IMR-90 (cell line): Measurements from ENCODE around the gene PRRT2. TPM values are rescaled to one million over a fixed set of nuclear protein-coding genes. Genes with fewer than 3 reads are reported as not detected.

Source experiments
- ATAC-seq: fragments of 200-7000 bp; cut with Tn5 transposase; 2 replicates; pipeline ENCODE4 v1.9.1; 2020; ENCODE audit warnings: low read depth, mild to moderate bottlenecking, moderate library complexity
- BruUV-seq: library from RNA; stranded (reverse); fragments of 400-500 nt; replicated peaks from 2 replicates; lab custom pipeline; 2021; lab: Mats Ljungman, UMichigan
- CTCF ChIA-PET: fragments of 300-600 bp; formaldehyde crosslinking; extraction: SDS; loops from one replicate; lab custom pipeline; 2021; ENCODE audit warnings: antibody characterized with exemption; lab: Yijun Ruan, JAX
- POLR2A ChIA-PET: fragments of 300-600 bp; sonication (Branson Sonifier 250); formaldehyde crosslinking; loops from one replicate; lab custom pipeline; 2022; ENCODE audit warnings: antibody characterized with exemption; ENCODE audit not compliant: unreplicated experiment; lab: Charles Lee
- DNase-seq: peaks from one replicate; pipeline ENCODE4 v3.0.0; 2013
- H2AFZ ChIP-seq: replicated peaks from 2 replicates; pipeline ENCODE3; 2013; ENCODE audit warnings: low read length, mild to moderate bottlenecking; ENCODE audit not compliant: poor library complexity
- H2AK5ac ChIP-seq: 2 replicates; pipeline ENCODE4 v1.6.1; 2013; ENCODE audit warnings: low read depth, low read length, inconsistent platforms
- H2AK9ac ChIP-seq: replicated peaks from 2 replicates; pipeline ENCODE3; 2013; ENCODE audit warnings: mild to moderate bottlenecking, low read depth, low read length, moderate library complexity; ENCODE audit not compliant: poor library complexity
- H2BK120ac ChIP-seq: 2 replicates; pipeline ENCODE4 v1.6.1; 2013; ENCODE audit warnings: low read depth, low read length, inconsistent platforms
- H2BK15ac ChIP-seq: 3 replicates; pipeline ENCODE4 v1.6.1; 2013; ENCODE audit warnings: low read depth, low read length, inconsistent platforms
- H2BK20ac ChIP-seq: 2 replicates; pipeline ENCODE4 v1.6.1; 2013; ENCODE audit warnings: low read depth, mild to moderate bottlenecking, inconsistent platforms, low read length, moderate library complexity
- H2BK5ac ChIP-seq: 2 replicates; pipeline ENCODE4 v1.6.1; 2013; ENCODE audit warnings: mild to moderate bottlenecking, low read depth, low read length, inconsistent platforms; ENCODE audit not compliant: poor library complexity, severe bottlenecking
- H3K14ac ChIP-seq: replicated peaks from 2 replicates; pipeline ENCODE4 v1.6.1; 2013; ENCODE audit warnings: low read depth, low read length, inconsistent platforms
- H3K18ac ChIP-seq: 2 replicates; pipeline ENCODE4 v1.6.1; 2013; ENCODE audit warnings: low read depth, low read length, control low read depth
- H3K23ac ChIP-seq: 2 replicates; pipeline ENCODE4 v1.6.1; 2013; ENCODE audit warnings: low read depth, low read length, inconsistent platforms
- H3K27ac ChIP-seq: 2 replicates; pipeline ENCODE4 v1.5.1; 2013; ENCODE audit warnings: mild to moderate bottlenecking, control low read depth, low read length; ENCODE audit not compliant: insufficient read depth
- H3K27me3 ChIP-seq: 2 replicates; pipeline ENCODE4 v1.6.1; 2013; ENCODE audit warnings: low read length; ENCODE audit not compliant: control insufficient read depth, insufficient read depth
- H3K36me3 ChIP-seq: 2 replicates; pipeline ENCODE4 v1.6.1; 2013; ENCODE audit warnings: low read length, mixed read lengths; ENCODE audit not compliant: control insufficient read depth, insufficient read depth
- H3K4ac ChIP-seq: 2 replicates; pipeline ENCODE4 v1.6.1; 2013; ENCODE audit warnings: low read depth, low read length, inconsistent platforms
- H3K4me1 ChIP-seq: 2 replicates; pipeline ENCODE4 v1.6.1; 2013; ENCODE audit warnings: low read length, mixed read lengths; ENCODE audit not compliant: control insufficient read depth, insufficient read depth
- H3K4me2 ChIP-seq: 2 replicates; pipeline ENCODE4 v1.6.1; 2013; ENCODE audit warnings: low read depth, mild to moderate bottlenecking, control low read depth, low read length, moderate library complexity
- H3K4me3 ChIP-seq: 2 replicates; pipeline ENCODE4 v1.5.1; 2013; ENCODE audit warnings: low read depth, mild to moderate bottlenecking, control low read depth, low read length, moderate library complexity; ENCODE audit not compliant: insufficient read depth
- H3K56ac ChIP-seq: 2 replicates; pipeline ENCODE4 v1.6.1; 2013; ENCODE audit warnings: low read length, inconsistent platforms; ENCODE audit not compliant: insufficient read depth; ENCODE audit errors: extremely low read depth
- H3K79me1 ChIP-seq, 2 experiments: 2 replicates each; pipeline ENCODE4 v1.6.1; 2013; ENCODE audit warnings: low read length in 2 of 2, inconsistent platforms in 1 of 2, low read depth in 1 of 2
- H3K9ac ChIP-seq: 2 replicates; pipeline ENCODE4 v1.6.1; 2013; ENCODE audit warnings: low read depth, low read length, control low read depth
- H3K9me1 ChIP-seq: 2 replicates; pipeline ENCODE4 v1.6.1; 2013; ENCODE audit warnings: low read length, inconsistent platforms; ENCODE audit not compliant: insufficient read depth
- H3K9me3 ChIP-seq: 2 replicates; pipeline ENCODE4 v1.6.1; 2013; ENCODE audit warnings: low read length; ENCODE audit not compliant: control insufficient read depth, insufficient read depth
- H4K20me1 ChIP-seq: 2 replicates; pipeline ENCODE4 v1.6.1; 2013; ENCODE audit warnings: low read length, inconsistent platforms; ENCODE audit not compliant: insufficient read depth
- H4K5ac ChIP-seq: 2 replicates; pipeline ENCODE4 v1.6.1; 2013; ENCODE audit warnings: mild to moderate bottlenecking, low read depth, low read length, control low read depth
- H4K8ac ChIP-seq, 2 experiments: 2 replicates each; pipeline ENCODE4 v1.6.1; 2013; ENCODE audit warnings: low read depth in 2 of 2, low read length in 2 of 2, control low read depth in 1 of 2, inconsistent platforms in 1 of 2
- H4K91ac ChIP-seq: 2 replicates; pipeline ENCODE4 v1.6.1; 2013; ENCODE audit warnings: low read depth, low read length, inconsistent platforms; ENCODE audit not compliant: insufficient read depth
- BHLHE40 ChIP-seq: fragments of 150-350 bp; IDR thresholded peaks from 2 replicates; pipeline ENCODE4 v1.6.1; 2016; ENCODE audit warnings: mild to moderate bottlenecking, low read depth, low read length
- CHD1 ChIP-seq: IDR thresholded peaks from 2 replicates; pipeline ENCODE4 v1.6.1; 2012; ENCODE audit warnings: low read depth, low read length, improper control_type of control experiment
- MAFK ChIP-seq: IDR thresholded peaks from 2 replicates; pipeline ENCODE4 v1.6.1; 2012; ENCODE audit warnings: low read depth, low read length, improper control_type of control experiment
- NFE2L2 ChIP-seq: fragments of 150-350 bp; IDR thresholded peaks from 2 replicates; pipeline ENCODE4 v1.6.1; 2016; ENCODE audit warnings: low read depth, mild to moderate bottlenecking, low read length
- RAD21 ChIP-seq: IDR thresholded peaks from 2 replicates; pipeline ENCODE4 v1.6.1; 2012; ENCODE audit warnings: low read length, improper control_type of control experiment
- RFX5 ChIP-seq: IDR thresholded peaks from 2 replicates; pipeline ENCODE4 v1.8.0; 2012; ENCODE audit warnings: low read depth, mild to moderate bottlenecking, low read length, moderate library complexity
- SMC3 ChIP-seq: fragments of 150-350 bp; IDR thresholded peaks from 2 replicates; pipeline ENCODE4 v1.6.1; 2016; ENCODE audit warnings: low read depth, mild to moderate bottlenecking, antibody characterized with exemption, low read length, moderate library complexity
- WGBS, 2 experiments: methylation state at CpG; one replicate each; pipeline versions ENCODE4 v1.1.5 to v1.1.7; 2013; ENCODE audit warnings: missing lambda C conversion rate in 2 of 2; ENCODE audit not compliant: insufficient read length in 1 of 2; ENCODE audit errors: extremely low coverage in 2 of 2; 5-methylcytosine and 5-hydroxymethylcytosine counted together
- dilution Hi-C: fragments of 300-500 bp; cut with HindIII; formaldehyde crosslinking; loops from one replicate; pipeline ENCODE4 v1.14.3; 2018; ENCODE audit warnings: low sequenced_read_pairs; ENCODE audit not compliant: unreplicated experiment
- in situ Hi-C: fragments of 300-500 bp; cut with MboI; formaldehyde crosslinking; loops from 3 replicates; pipeline ENCODE4 v1.14.3; 2019; ENCODE audit warnings: low sequenced_read_pairs, inconsistent platforms, mixed read lengths
- intact Hi-C: fragments of 100-400 bp; cut with micrococcal nuclease; formaldehyde crosslinking; loops from 2 replicates; pipeline ENCODE4 v1.10.0; 2022
- polyA plus RNA-seq, 3 experiments: library from polyadenylated mRNA; depleted of rRNA; stranded (reverse); fragments of >200 nt; gene quantifications; 2 replicates each; pipeline ENCODE4 v1.2.3, GENCODE V29; 2012; ENCODE audit warnings: low replicate concordance in 1 of 3
- total RNA-seq: library from RNA; depleted of rRNA; stranded (reverse); fragments of >200 nt; gene quantifications from 2 replicates; pipeline ENCODE4 v1.2.3, GENCODE V29; 2012

Gene PRRT2
- total and polyA plus RNA-seq, 2 of the 4 experiments (the other 2 are of a cell fraction) = 0.90 to 10.5 TPM

GRCh38 chr16:29774730-29775129 lies 37.3 kb upstream of the PRRT2 start:
- ChIA-PET POLR2A (interaction anchor here (0.7 kb wide), 1 partner anchor 134 kb away, joined by 8 read pairs; no protein-coding TSS in a partner anchor), CTCF (interaction anchor here (0.6 to 1.2 kb wide), 2 partner anchors 15 to 170 kb away, joined by 3 read pairs; no protein-coding TSS in a partner anchor)
- ATAC-seq (no peak), DNase-seq (no peak)
- H3K27ac ChIP-seq = no peak overlapping the region
- BruUV-seq = no TSS peak
- H2AFZ ChIP-seq = no peak overlapping the region
- H3K79me1 ChIP-seq = no peaks in the 10 kb centered on the region
- H2AK5ac ChIP-seq = no peak overlapping the region
- no peak overlapping the region for H3K4me2 ChIP-seq
- H2AK9ac ChIP-seq = no peak overlapping the region
- no peak overlapping the region for H4K91ac ChIP-seq
- H4K5ac ChIP-seq = no peak overlapping the region
- H4K8ac ChIP-seq = no peak overlapping the region
- intact Hi-C loops (no loop called here), in situ Hi-C loops (no loop called here), dilution Hi-C loops (no loop called here)
- no peaks in the 10 kb centered on the region for H3K9me1 ChIP-seq
- 67% methylated on average over 2 of the region's 5 CpGs; no CpG with 5 or more reads in 1 of the 2 experiments for WGBS, 2 experiments
- no peaks in the 10 kb centered on the region for H4K20me1 ChIP-seq
- peaks cover 1% of the 10 kb centered on the region; the same call in 1 of the 2 replicates for H3K4me1 ChIP-seq
- H2BK15ac ChIP-seq = no peak overlapping the region
- no peak overlapping the region for H2BK20ac ChIP-seq
- no peaks in the 10 kb centered on the region for H3K9me3 ChIP-seq
- H2BK120ac ChIP-seq = no peak overlapping the region
- no peak overlapping the region for H2BK5ac ChIP-seq
- H3K14ac ChIP-seq = no peak overlapping the region
- no peak overlapping the region for H3K9ac ChIP-seq
- peaks cover 15% of the 10 kb centered on the region for H3K27me3 ChIP-seq
- H3K36me3 ChIP-seq = no peaks in the 10 kb centered on the region
- TF ChIP-seq BHLHE40 (no peak), CHD1 (no peak), RAD21 (no peak), MAFK (no peak), SMC3 (no peak), NFE2L2 (no peak), RFX5 (no peak)
- no peak overlapping the region for H3K4ac ChIP-seq
- H3K23ac ChIP-seq = no peak overlapping the region
- H3K56ac ChIP-seq = no peak overlapping the region
- H3K18ac ChIP-seq = no peak overlapping the region
- H3K4me3 ChIP-seq = no peak overlapping the region
